Measurements from ENCODE around the gene BDKRB1. TPM values are rescaled to one million over a fixed set of nuclear protein-coding genes. Genes with fewer than 3 reads are reported as not detected.

The BDKRB1 gene
- polyA plus RNA-seq (2013, experiment 1 of 2): 0.06 TPM
- 0.10 TPM for polyA plus RNA-seq (2013, experiment 2 of 2)

GRCh38 chr14:96255501-96256366 lies at the start of gene BDKRB1:
BDKRB1 (plus strand) TSS chr14:96256210; CDS start chr14:96263683, 7,473 bp downstream.
- no peak within 1 kb of the TSS for H3K23ac ChIP-seq (ENCODE audit: low read depth, low read length, poor library complexity)
- H3K9ac ChIP-seq (ENCODE audit: low read depth, low read length, poor library complexity): no peak within 1 kb of the TSS
- no peak within 1 kb of the TSS for H3K14ac ChIP-seq (ENCODE audit: low read length)
- peaks cover 0 to 1% (median 0%) of the 10 kb centered on the region in 3 experiments for H3K27me3 ChIP-seq (ENCODE audit: control insufficient read depth in 3 of 3, insufficient read depth in 3 of 3, low read depth in 1 of 3, low read length in 3 of 3)
- no peak within 1 kb of the TSS for H2BK120ac ChIP-seq (ENCODE audit: low read depth, low read length)
- H2BK12ac ChIP-seq (ENCODE audit: low read length): no peak within 1 kb of the TSS
- no peak within 1 kb of the TSS for H3K4me2 ChIP-seq (ENCODE audit: insufficient read depth, low read length, poor library complexity, severe bottlenecking)
- H3K4me1 ChIP-seq (ENCODE audit: control insufficient read depth in 2 of 2, insufficient read depth in 1 of 2, low read depth in 1 of 2, low read length in 2 of 2): peaks cover 0 to 7% of the 10 kb centered on the region in 2 donors
- no peak within 1 kb of the TSS for H3K27ac ChIP-seq (replicated peaks; ENCODE audit: low read length)
- H3K18ac ChIP-seq (ENCODE audit: low read length): no peak within 1 kb of the TSS
- peaks cover 0 to 3% of the 10 kb centered on the region in 2 donors for H3K9me3 ChIP-seq (replicated peaks in 1 of 2; ENCODE audit: control insufficient read depth in 2 of 2, insufficient read depth in 1 of 2, low read depth in 1 of 2, low read length in 2 of 2)
- H3K36me3 ChIP-seq (replicated peaks in 1 of 2; ENCODE audit: control insufficient read depth in 2 of 2, insufficient read depth in 2 of 2, low read length in 2 of 2): no peaks in the 10 kb centered on the region
- H4K91ac ChIP-seq (ENCODE audit: low read depth, low read length, poor library complexity): no peak within 1 kb of the TSS
- H4K8ac ChIP-seq (ENCODE audit: low read depth, low read length): no peak within 1 kb of the TSS
- no peak within 1 kb of the TSS for H3K4me3 ChIP-seq (ENCODE audit: low read length in 2 of 2)
- H2BK15ac ChIP-seq (ENCODE audit: low read length): no peak within 1 kb of the TSS
- no CpG with 5 or more reads among the region's 12 CpGs for WGBS, 2 donors (ENCODE audit: extremely low coverage in 2 of 2, insufficient read length in 2 of 2, insufficient replicate concordance in 1 of 2)
- DNase-seq (ENCODE audit: low spot score): no peak
- H2BK5ac ChIP-seq (ENCODE audit: low read length): no peak within 1 kb of the TSS
- no peak within 1 kb of the TSS for H3K4ac ChIP-seq (ENCODE audit: low read length)
- no peak within 1 kb of the TSS for H2AK5ac ChIP-seq (ENCODE audit: low read depth, low read length)
- H3K79me1 ChIP-seq (ENCODE audit: low read depth, low read length): no peaks in the 10 kb centered on the region
- no peak within 1 kb of the TSS for H2AFZ ChIP-seq (ENCODE audit: low read length)

DNA sequence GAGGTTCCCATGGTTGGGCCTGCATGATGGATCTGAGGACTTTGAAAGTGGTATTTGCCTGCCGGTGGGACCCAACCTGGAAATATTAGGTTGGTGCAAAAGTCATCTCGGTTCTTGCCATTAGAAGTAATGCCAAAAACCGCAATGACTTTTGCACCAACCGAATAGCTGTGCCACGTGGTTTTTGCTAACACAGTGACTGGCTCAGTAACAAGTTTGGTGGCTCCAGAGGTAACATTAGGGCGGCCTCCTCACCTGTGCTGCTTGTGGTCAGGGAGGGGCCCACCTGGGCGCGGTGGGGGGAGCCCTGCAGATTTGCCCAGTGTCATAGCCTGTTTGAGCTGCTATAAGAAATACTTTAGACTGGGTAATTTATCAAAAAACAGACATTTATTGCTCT lies 49.5 kb upstream of the BDKRB1 start:
- Histone ChIP-seq H3K9ac (ENCODE audit: low read depth, low read length, poor library complexity) (peak overlapping the region; percentile 26), H3K14ac (ENCODE audit: low read length) (no peak overlapping the region), H2BK15ac (ENCODE audit: low read length) (no peak overlapping the region), H2AFZ (ENCODE audit: low read length) (no peak overlapping the region), H3K18ac (ENCODE audit: low read length) (no peak overlapping the region), H2BK120ac (ENCODE audit: low read depth, low read length) (no peak overlapping the region), H3K36me3 (replicated peaks in 1 of 2; ENCODE audit: control insufficient read depth in 2 of 2, insufficient read depth in 2 of 2, low read length in 2 of 2) (no peaks in the 10 kb centered on the region), H3K9me3 (replicated peaks in 1 of 2; ENCODE audit: control insufficient read depth in 2 of 2, insufficient read depth in 1 of 2, low read depth in 1 of 2, low read length in 2 of 2) (no peaks in the 10 kb centered on the region), H2BK12ac (ENCODE audit: low read length) (no peak overlapping the region), H3K4me1 (ENCODE audit: control insufficient read depth in 2 of 2, insufficient read depth in 1 of 2, low read depth in 1 of 2, low read length in 2 of 2) (peaks cover 3 to 12% of the 10 kb centered on the region in 2 donors), H4K91ac (ENCODE audit: low read depth, low read length, poor library complexity) (peak overlapping the region; percentile 10), H3K27ac (replicated peaks; ENCODE audit: low read length) (no peak overlapping the region), H3K79me1 (ENCODE audit: low read depth, low read length) (no peaks in the 10 kb centered on the region), H2AK5ac (ENCODE audit: low read depth, low read length) (peak overlapping the region; percentile 67), H2BK5ac (ENCODE audit: low read length) (no peak overlapping the region), H3K23ac (ENCODE audit: low read depth, low read length, poor library complexity) (no peak overlapping the region), H3K27me3 (ENCODE audit: control insufficient read depth in 3 of 3, insufficient read depth in 3 of 3, low read depth in 1 of 3, low read length in 3 of 3) (peaks cover 0 to 69% (median 7%) of the 10 kb centered on the region in 3 experiments), H3K4me2 (ENCODE audit: insufficient read depth, low read length, poor library complexity, severe bottlenecking) (no peak overlapping the region), H3K4ac (ENCODE audit: low read length) (no peak overlapping the region), H3K4me3 (ENCODE audit: low read length in 2 of 2) (no peak overlapping the region), H4K8ac (ENCODE audit: low read depth, low read length) (no peak overlapping the region)
- no CpG with 5 or more reads among the region's 8 CpGs for WGBS, 2 donors (ENCODE audit: extremely low coverage in 2 of 2, insufficient read length in 2 of 2, insufficient replicate concordance in 1 of 2)
- DNase-seq (ENCODE audit: low spot score): no peak

DNA sequence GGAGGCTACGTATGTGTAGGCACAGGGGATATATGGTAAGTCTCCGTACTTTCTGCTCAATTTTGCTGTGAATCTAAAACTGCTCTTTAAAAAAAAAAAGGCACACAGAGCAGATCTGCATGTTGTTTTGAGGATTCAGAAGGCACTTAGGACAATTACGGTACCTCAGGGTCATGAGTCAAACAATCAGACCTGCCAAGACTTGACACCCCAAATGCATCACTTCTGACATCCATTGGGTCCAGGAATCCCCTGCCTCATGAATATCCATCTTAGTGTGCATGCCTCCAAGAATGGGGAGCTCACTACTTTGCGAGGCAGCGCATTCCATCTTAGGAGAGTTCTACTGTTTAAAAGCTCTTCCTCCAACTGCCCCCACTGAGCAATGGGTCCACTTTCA lies 48.3 kb upstream of the BDKRB1 start:
- no CpG with 5 or more reads among the region's 5 CpGs for WGBS, 2 donors (ENCODE audit: extremely low coverage in 2 of 2, insufficient read length in 2 of 2, insufficient replicate concordance in 1 of 2)
- no peak overlapping the region for H3K18ac ChIP-seq (ENCODE audit: low read length)

DNA sequence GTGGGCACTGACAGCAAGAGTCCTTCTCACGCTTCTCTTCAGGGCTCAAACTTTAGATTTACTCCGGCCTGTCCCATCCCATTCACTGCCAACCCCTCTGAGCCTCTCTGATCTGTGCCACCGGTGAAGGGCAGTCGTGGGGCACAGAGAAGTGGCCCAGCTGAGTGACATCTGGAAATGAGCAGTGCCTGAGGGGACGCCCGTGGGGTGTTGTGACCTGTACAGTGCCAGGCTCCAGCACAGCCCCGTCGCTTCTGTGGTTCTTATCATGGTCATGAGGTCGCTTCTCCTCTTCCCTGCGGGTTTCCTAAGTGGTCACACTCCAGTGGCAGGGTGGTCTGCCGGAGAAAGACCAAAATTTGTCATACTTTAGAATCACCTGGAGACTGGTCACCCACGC lies 47.3 kb upstream of the BDKRB1 start:
- no peak overlapping the region for H3K14ac ChIP-seq (ENCODE audit: low read length)
- H3K9ac ChIP-seq (ENCODE audit: low read depth, low read length, poor library complexity): no peak overlapping the region
- WGBS, 2 donors (ENCODE audit: extremely low coverage in 2 of 2, insufficient read length in 2 of 2, insufficient replicate concordance in 1 of 2): no CpG with 5 or more reads among the region's 12 CpGs
- no peak overlapping the region for H2AFZ ChIP-seq (ENCODE audit: low read length)
- H2BK5ac ChIP-seq (ENCODE audit: low read length): no peak overlapping the region
- no peak overlapping the region for H3K4me2 ChIP-seq (ENCODE audit: insufficient read depth, low read length, poor library complexity, severe bottlenecking)
- no peak overlapping the region for H3K4me3 ChIP-seq (ENCODE audit: low read length in 2 of 2)
- no peaks in the 10 kb centered on the region for H3K79me1 ChIP-seq (ENCODE audit: low read depth, low read length)
- no peak overlapping the region for H2AK5ac ChIP-seq (ENCODE audit: low read depth, low read length)
- no peaks in the 10 kb centered on the region for H3K36me3 ChIP-seq (replicated peaks in 1 of 2; ENCODE audit: control insufficient read depth in 2 of 2, insufficient read depth in 2 of 2, low read length in 2 of 2)
- no peak overlapping the region for H3K18ac ChIP-seq (ENCODE audit: low read length)
- DNase-seq (ENCODE audit: low spot score): no peak
- H4K8ac ChIP-seq (ENCODE audit: low read depth, low read length): no peak overlapping the region
- H2BK15ac ChIP-seq (ENCODE audit: low read length): no peak overlapping the region
- H2BK12ac ChIP-seq (ENCODE audit: low read length): no peak overlapping the region
- H3K4me1 ChIP-seq (ENCODE audit: control insufficient read depth in 2 of 2, insufficient read depth in 1 of 2, low read depth in 1 of 2, low read length in 2 of 2): peaks cover 3 to 12% of the 10 kb centered on the region in 2 donors
- no peak overlapping the region for H2BK120ac ChIP-seq (ENCODE audit: low read depth, low read length)
- H3K27ac ChIP-seq (replicated peaks; ENCODE audit: low read length): no peak overlapping the region
- peaks cover 0 to 48% (median 7%) of the 10 kb centered on the region in 3 experiments for H3K27me3 ChIP-seq (ENCODE audit: control insufficient read depth in 3 of 3, insufficient read depth in 3 of 3, low read depth in 1 of 3, low read length in 3 of 3)
- H4K91ac ChIP-seq (ENCODE audit: low read depth, low read length, poor library complexity): no peak overlapping the region
- peaks cover 0 to 3% of the 10 kb centered on the region in 2 donors for H3K9me3 ChIP-seq (replicated peaks in 1 of 2; ENCODE audit: control insufficient read depth in 2 of 2, insufficient read depth in 1 of 2, low read depth in 1 of 2, low read length in 2 of 2)
- H3K4ac ChIP-seq (ENCODE audit: low read length): no peak overlapping the region
- no peak overlapping the region for H3K23ac ChIP-seq (ENCODE audit: low read depth, low read length, poor library complexity)

More for the DNA sequence above, 48.3 kb upstream of the BDKRB1 start:
- Histone ChIP-seq H3K23ac (ENCODE audit: low read depth, low read length, poor library complexity) (no peak overlapping the region), H2AK5ac (ENCODE audit: low read depth, low read length) (no peak overlapping the region), H3K27me3 (ENCODE audit: control insufficient read depth in 3 of 3, insufficient read depth in 3 of 3, low read depth in 1 of 3, low read length in 3 of 3) (peaks cover 0 to 57% (median 7%) of the 10 kb centered on the region in 3 experiments), H3K4me2 (ENCODE audit: insufficient read depth, low read length, poor library complexity, severe bottlenecking) (no peak overlapping the region), H3K36me3 (replicated peaks in 1 of 2; ENCODE audit: control insufficient read depth in 2 of 2, insufficient read depth in 2 of 2, low read length in 2 of 2) (no peaks in the 10 kb centered on the region), H3K9ac (ENCODE audit: low read depth, low read length, poor library complexity) (no peak overlapping the region), H3K4ac (ENCODE audit: low read length) (no peak overlapping the region), H3K27ac (replicated peaks; ENCODE audit: low read length) (no peak overlapping the region), H3K9me3 (replicated peaks in 1 of 2; ENCODE audit: control insufficient read depth in 2 of 2, insufficient read depth in 1 of 2, low read depth in 1 of 2, low read length in 2 of 2) (peaks cover 0 to 3% of the 10 kb centered on the region in 2 donors), H2BK12ac (ENCODE audit: low read length) (no peak overlapping the region), H3K4me1 (ENCODE audit: control insufficient read depth in 2 of 2, insufficient read depth in 1 of 2, low read depth in 1 of 2, low read length in 2 of 2) (peaks cover 3 to 12% of the 10 kb centered on the region in 2 donors), H3K4me3 (ENCODE audit: low read length in 2 of 2) (no peak overlapping the region), H2BK15ac (ENCODE audit: low read length) (no peak overlapping the region), H2AFZ (ENCODE audit: low read length) (no peak overlapping the region), H2BK120ac (ENCODE audit: low read depth, low read length) (no peak overlapping the region), H4K91ac (ENCODE audit: low read depth, low read length, poor library complexity) (no peak overlapping the region), H4K8ac (ENCODE audit: low read depth, low read length) (no peak overlapping the region), H3K14ac (ENCODE audit: low read length) (no peak overlapping the region), H3K79me1 (ENCODE audit: low read depth, low read length) (no peaks in the 10 kb centered on the region), H2BK5ac (ENCODE audit: low read length) (no peak overlapping the region)
- no peak for DNase-seq (ENCODE audit: low spot score)
